NCI-H2081 (cell line): ENCODE data around the gene HEY2.

Experiments
- DNase-seq, 2 experiments: peaks; one replicate each; lab custom pipeline; 2025; lab: John Stamatoyannopoulos, UW

Gene HEY2

GRCh38 chr6:125743604-125744003 is 5.8 kb upstream of the HEY2 start:
- no peak for DNase-seq

- DNase-seq: no peak
Observed at GRCh38 chr6:125745281-125746018, 4.0 kb upstream of the HEY2 start.

GRCh38 chr6:125746019-125746414 is 3.4 kb upstream of the HEY2 start:
- no peak for DNase-seq

GRCh38 chr6:125746731-125747588 is 2.5 kb upstream of the HEY2 start:
- DNase-seq: peak; percentile 50 to 57

GRCh38 chr6:125747589-125748405 is 1.6 kb upstream of the HEY2 start:
- DNase-seq: peak; percentile 47 to 70

- DNase-seq: peak in 1 of 2 experiments; percentile 37
Observed at GRCh38 chr6:125748406-125749172, 843 bp upstream of the HEY2 start.

GRCh38 chr6:125749865-125750691 is 646 bp downstream of the HEY2 start:
- peak in 1 of 2 experiments; percentile 6 for DNase-seq

GRCh38 chr6:125750692-125751333 is 1.4 kb downstream of the HEY2 start:
- DNase-seq: no peak

GRCh38 chr6:125751334-125751916 is 2.0 kb downstream of the HEY2 start:
- DNase-seq: no peak

- DNase-seq: no peak
Observed at GRCh38 chr6:125752773-125753172, 3.3 kb downstream of the HEY2 start.

- DNase-seq: peak in 1 of 2 experiments; percentile 1
Observed at GRCh38 chr6:125753218-125753936, 3.9 kb downstream of the HEY2 start.

- no peak for DNase-seq
Observed at GRCh38 chr6:125753937-125754259, 4.5 kb downstream of the HEY2 start.

GRCh38 chr6:125754566-125754965 is 5.1 kb downstream of the HEY2 start:
- no peak for DNase-seq

GRCh38 chr6:125759184-125759902 is 9.9 kb downstream of the HEY2 start:
- DNase-seq: no peak

- DNase-seq: no peak
Observed at GRCh38 chr6:125759959-125760457, 10.6 kb downstream of the HEY2 start.

- DNase-seq: no peak
Observed at GRCh38 chr6:125764121-125764671, 14.8 kb downstream of the HEY2 start.

- no peak for DNase-seq
Observed at GRCh38 chr6:125765944-125766343, 16.5 kb downstream of the HEY2 start.

- no peak for DNase-seq
Observed at GRCh38 chr6:125766641-125767040, 17.2 kb downstream of the HEY2 start.
